Smooth muscle cell (in vitro differentiated cells): ENCODE results near the gene MAP2K7. TPM values are rescaled to one million over a fixed set of nuclear protein-coding genes. Genes with fewer than 3 reads are reported as not detected.

Experiments
- DNase-seq: peaks from one replicate; lab custom pipeline; 2025; ENCODE audit not compliant: unreplicated experiment; lab: John Stamatoyannopoulos, UW
- H2AFZ ChIP-seq: fragments of 200-600 bp; sonication (generic); 2 replicates; pipeline ENCODE4 v1.6.0; 2016; ENCODE audit warnings: antibody characterized with exemption, low read depth, mild to moderate bottlenecking
- H3F3A ChIP-seq: fragments of 200-600 bp; sonication (generic); 2 replicates; pipeline ENCODE4 v1.6.0; 2017; ENCODE audit warnings: antibody characterized with exemption, low read depth
- H3K27ac ChIP-seq: fragments of 200-600 bp; sonication (generic); 2 replicates; pipeline ENCODE4 v1.5.1; 2016; ENCODE audit warnings: low read depth, mild to moderate bottlenecking
- H3K27me3 ChIP-seq: fragments of 200-600 bp; sonication (generic); 2 replicates; pipeline ENCODE4 v1.6.1; 2016; ENCODE audit warnings: low read depth, mild to moderate bottlenecking
- H3K36me3 ChIP-seq: fragments of 200-600 bp; sonication (generic); 2 replicates; pipeline ENCODE4 v1.5.1; 2016; ENCODE audit warnings: low read depth
- H3K4me1 ChIP-seq: fragments of 200-600 bp; sonication (generic); 2 replicates; pipeline ENCODE4 v1.5.1; 2016; ENCODE audit warnings: low read depth
- H3K4me2 ChIP-seq: fragments of 200-600 bp; sonication (generic); 2 replicates; pipeline ENCODE4 v1.6.0; 2016; ENCODE audit warnings: mild to moderate bottlenecking
- H3K4me3 ChIP-seq: fragments of 200-600 bp; sonication (generic); 2 replicates; pipeline ENCODE4 v1.5.1; 2016; ENCODE audit warnings: mild to moderate bottlenecking
- H3K79me2 ChIP-seq: fragments of 200-600 bp; sonication (generic); 2 replicates; pipeline ENCODE4 v1.6.0; 2016; ENCODE audit warnings: low read depth, mild to moderate bottlenecking
- H3K9ac ChIP-seq: fragments of 200-600 bp; sonication (generic); 2 replicates; pipeline ENCODE4 v1.6.0; 2016; ENCODE audit warnings: low read depth
- H3K9me3 ChIP-seq: fragments of 200-600 bp; sonication (generic); replicated peaks from 2 replicates; pipeline ENCODE4 v1.5.1; 2016; ENCODE audit warnings: low read depth
- H4K20me1 ChIP-seq: fragments of 200-600 bp; sonication (generic); 2 replicates; pipeline ENCODE4 v1.6.0; 2016; ENCODE audit warnings: low read depth
- WGBS: methylation state at CpG from one replicate; pipeline ENCODE4 v1.1.7; 2016; ENCODE audit warnings: low lambda C conversion rate; 5-methylcytosine and 5-hydroxymethylcytosine counted together
- polyA plus RNA-seq: library from polyadenylated mRNA; unstranded; fragments of >200 nt; fragmentation: Nextera tagmentation; extraction: Ambion mirVana; gene quantifications from 2 replicates; pipeline ENCODE4 v1.2.1, GENCODE V29; 2016
- total RNA-seq: library from RNA; depleted of rRNA; stranded (reverse); fragments of >200 nt; gene quantifications from 2 replicates; pipeline ENCODE4 v1.2.3, GENCODE V29; 2014
- TF ChIP-seq, protein P1 (sequence below): fragments of 200-600 bp; sonication (generic); IDR thresholded peaks from 2 replicates; pipeline ENCODE4 v1.5.1; 2017; ENCODE audit warnings: borderline replicate concordance, mild to moderate bottlenecking, antibody characterized with exemption; ENCODE audit not compliant: insufficient read depth, poor library complexity, severe bottlenecking

Gene MAP2K7
- total and polyA plus RNA-seq, 2 experiments from 2014 or later, result 6.7 to 9.2 TPM

DNA sequence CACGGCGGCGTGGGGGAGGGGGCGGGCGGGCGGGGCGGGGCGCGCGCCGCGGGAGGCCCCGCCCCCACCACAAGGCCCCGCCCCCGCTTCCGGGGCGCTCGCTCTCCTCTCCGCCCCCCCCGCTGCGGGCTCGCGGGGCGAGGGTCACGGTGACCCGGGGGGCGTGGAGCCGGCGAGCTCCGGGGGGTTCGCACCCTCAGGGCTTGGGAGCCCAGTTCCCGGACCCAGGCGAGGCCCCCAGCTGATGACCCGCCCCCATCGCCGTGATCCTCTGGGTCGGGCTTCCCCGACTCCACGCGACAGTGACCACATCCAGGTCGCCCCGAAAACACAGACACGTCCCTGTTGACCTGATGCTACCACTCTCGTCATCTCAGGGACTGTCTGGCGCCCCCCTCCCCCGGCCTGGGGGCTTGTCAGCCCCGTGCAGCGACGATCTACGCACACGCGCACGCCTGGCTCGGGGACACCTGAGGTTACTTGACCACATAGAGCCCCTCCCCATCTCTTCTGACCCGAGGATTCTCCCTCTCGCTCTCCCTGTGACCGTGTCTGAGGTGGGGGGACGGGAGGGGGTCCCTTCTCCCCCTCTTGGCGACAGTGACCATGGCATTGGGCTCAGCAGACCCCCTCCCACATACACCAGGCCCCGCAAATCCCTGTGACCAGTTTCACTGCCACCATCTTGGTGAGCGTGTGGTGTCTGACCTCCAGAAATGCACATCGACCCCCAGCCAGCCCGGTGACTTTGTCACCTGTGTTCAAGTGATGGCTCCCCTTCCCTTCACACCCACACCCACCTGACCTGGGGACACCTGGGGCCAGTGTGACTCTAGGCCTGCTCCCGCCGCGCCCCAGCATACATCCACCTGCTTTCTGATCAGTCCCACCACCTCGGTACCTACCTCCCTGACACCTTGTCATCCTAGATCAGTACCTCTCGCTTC is 670 bp downstream of the MAP2K7 start:
- Histone ChIP-seq H3K4me3 (peak overlapping the region; percentile 86), H3K27me3 (no peaks in the 10 kb centered on the region), H3K9me3 (no peaks in the 10 kb centered on the region), H2AFZ (no peak overlapping the region), H4K20me1 (peaks cover 53% of the 10 kb centered on the region), H3K4me1 (peaks cover 14% of the 10 kb centered on the region), H3K36me3 (no peaks in the 10 kb centered on the region), H3K27ac (peak overlapping the region; percentile 33), H3F3A (no peaks in the 10 kb centered on the region), H3K4me2 (peak overlapping the region; percentile 99), H3K79me2 (peaks cover 43% of the 10 kb centered on the region), H3K9ac (peak overlapping the region; percentile 90)
- 33% methylated on average over 27 of the region's 68 CpGs for WGBS
- peak; percentile 74 for DNase-seq
- TF ChIP-seq, protein P1, sequence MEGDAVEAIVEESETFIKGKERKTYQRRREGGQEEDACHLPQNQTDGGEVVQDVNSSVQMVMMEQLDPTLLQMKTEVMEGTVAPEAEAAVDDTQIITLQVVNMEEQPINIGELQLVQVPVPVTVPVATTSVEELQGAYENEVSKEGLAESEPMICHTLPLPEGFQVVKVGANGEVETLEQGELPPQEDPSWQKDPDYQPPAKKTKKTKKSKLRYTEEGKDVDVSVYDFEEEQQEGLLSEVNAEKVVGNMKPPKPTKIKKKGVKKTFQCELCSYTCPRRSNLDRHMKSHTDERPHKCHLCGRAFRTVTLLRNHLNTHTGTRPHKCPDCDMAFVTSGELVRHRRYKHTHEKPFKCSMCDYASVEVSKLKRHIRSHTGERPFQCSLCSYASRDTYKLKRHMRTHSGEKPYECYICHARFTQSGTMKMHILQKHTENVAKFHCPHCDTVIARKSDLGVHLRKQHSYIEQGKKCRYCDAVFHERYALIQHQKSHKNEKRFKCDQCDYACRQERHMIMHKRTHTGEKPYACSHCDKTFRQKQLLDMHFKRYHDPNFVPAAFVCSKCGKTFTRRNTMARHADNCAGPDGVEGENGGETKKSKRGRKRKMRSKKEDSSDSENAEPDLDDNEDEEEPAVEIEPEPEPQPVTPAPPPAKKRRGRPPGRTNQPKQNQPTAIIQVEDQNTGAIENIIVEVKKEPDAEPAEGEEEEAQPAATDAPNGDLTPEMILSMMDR, result no peak

DNA sequence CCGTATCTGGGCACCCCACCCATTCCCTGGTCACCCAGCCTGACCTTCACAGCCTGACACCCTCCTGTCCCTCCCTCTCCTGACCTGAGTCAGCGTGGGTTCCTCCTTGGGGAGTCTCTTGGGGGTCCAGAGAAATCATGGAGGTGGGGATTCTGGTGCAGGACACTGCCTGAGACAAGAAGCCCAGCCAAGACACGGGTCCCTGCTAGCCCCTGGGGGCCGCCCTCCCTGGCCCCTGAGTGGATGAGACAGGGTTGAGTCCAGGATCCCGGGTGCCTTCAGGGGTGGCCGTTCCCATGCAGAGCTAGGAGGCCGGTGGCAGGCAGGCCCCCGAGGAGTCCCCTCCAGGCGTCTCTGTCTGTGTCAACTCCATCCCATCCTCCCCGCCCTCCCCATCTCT is 1.6 kb downstream of the MAP2K7 start:
- Histone ChIP-seq H3K27me3 (no peaks in the 10 kb centered on the region), H3K9ac (no peak overlapping the region), H4K20me1 (peaks cover 62% of the 10 kb centered on the region), H2AFZ (no peak overlapping the region), H3K36me3 (no peaks in the 10 kb centered on the region), H3F3A (no peaks in the 10 kb centered on the region), H3K4me3 (no peak overlapping the region), H3K79me2 (peaks cover 43% of the 10 kb centered on the region), H3K4me1 (peaks cover 14% of the 10 kb centered on the region), H3K4me2 (peak overlapping the region; percentile 99), H3K27ac (no peak overlapping the region), H3K9me3 (no peaks in the 10 kb centered on the region)
- WGBS, result 93% methylated on average over 10 of the region's 10 CpGs
- no peak for DNase-seq
- TF ChIP-seq, protein P1, result no peak

DNA sequence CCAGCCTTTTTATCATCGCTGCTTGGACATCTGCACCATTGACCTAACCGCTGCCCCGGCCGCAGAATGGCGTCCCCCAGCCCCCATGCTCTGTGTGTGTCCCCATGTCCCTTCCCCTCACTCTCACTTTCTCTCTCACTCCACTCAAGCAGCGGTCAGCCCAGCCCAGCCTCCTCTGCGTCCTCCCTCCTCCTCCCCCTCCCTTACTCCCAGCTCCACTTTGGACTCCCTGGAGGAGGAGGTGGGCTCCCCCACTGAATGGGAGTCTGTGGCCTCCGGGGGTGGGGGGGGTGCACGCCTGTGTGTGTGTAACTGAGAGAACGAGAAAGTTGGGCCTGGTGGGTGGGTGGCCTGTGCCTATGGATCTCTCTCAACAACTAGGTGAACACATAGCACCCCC is 2.2 kb downstream of the MAP2K7 start:
- Histone ChIP-seq H3K4me3 (no peak overlapping the region), H3K36me3 (no peaks in the 10 kb centered on the region), H2AFZ (no peak overlapping the region), H3K79me2 (peaks cover 43% of the 10 kb centered on the region), H3K9me3 (no peaks in the 10 kb centered on the region), H3K4me2 (no peak overlapping the region), H3K4me1 (peaks cover 14% of the 10 kb centered on the region), H4K20me1 (peaks cover 65% of the 10 kb centered on the region), H3F3A (no peaks in the 10 kb centered on the region), H3K27ac (no peak overlapping the region), H3K27me3 (no peaks in the 10 kb centered on the region), H3K9ac (no peak overlapping the region)
- TF ChIP-seq, protein P1, result no peak
- no peak for DNase-seq
- WGBS, result 89% methylated on average over 10 of the region's 10 CpGs
